Mesodermal cell (in vitro differentiated cells): ENCODE data around the gene FBRSL1.

Experiments
- H3K27ac ChIP-seq: 2 replicates; pipeline ENCODE4 v1.7.0; 2013; ENCODE audit warnings: mild to moderate bottlenecking, low read depth, low read length, moderate library complexity; ENCODE audit not compliant: severe bottlenecking
- H3K36me3 ChIP-seq: 2 replicates; pipeline ENCODE4 v1.7.1; 2013; ENCODE audit warnings: mild to moderate bottlenecking, low read length, moderate library complexity; ENCODE audit not compliant: control insufficient read depth, insufficient read depth
- H3K4me1 ChIP-seq: one replicate; pipeline ENCODE4 v1.7.1; 2013; ENCODE audit warnings: mild to moderate bottlenecking, low read length; ENCODE audit not compliant: insufficient read depth, control insufficient read depth, poor library complexity, severe bottlenecking
- H3K4me3 ChIP-seq: 2 replicates; pipeline ENCODE4 v1.7.0; 2013; ENCODE audit warnings: low read length, control low read depth, mild to moderate bottlenecking; ENCODE audit not compliant: insufficient read depth, poor library complexity, severe bottlenecking; ENCODE audit errors: extremely low read depth
- H3K9me3 ChIP-seq: 2 replicates; pipeline ENCODE4 v1.7.1; 2013; ENCODE audit warnings: mild to moderate bottlenecking, low read length, moderate library complexity; ENCODE audit not compliant: control insufficient read depth
- WGBS, 2 experiments: methylation state at CpG; one replicate each; pipeline ENCODE4 v1.1.5; 2013; ENCODE audit warnings: missing lambda C conversion rate in 2 of 2; ENCODE audit not compliant: insufficient coverage in 2 of 2; 5-methylcytosine and 5-hydroxymethylcytosine counted together

The FBRSL1 gene

DNA sequence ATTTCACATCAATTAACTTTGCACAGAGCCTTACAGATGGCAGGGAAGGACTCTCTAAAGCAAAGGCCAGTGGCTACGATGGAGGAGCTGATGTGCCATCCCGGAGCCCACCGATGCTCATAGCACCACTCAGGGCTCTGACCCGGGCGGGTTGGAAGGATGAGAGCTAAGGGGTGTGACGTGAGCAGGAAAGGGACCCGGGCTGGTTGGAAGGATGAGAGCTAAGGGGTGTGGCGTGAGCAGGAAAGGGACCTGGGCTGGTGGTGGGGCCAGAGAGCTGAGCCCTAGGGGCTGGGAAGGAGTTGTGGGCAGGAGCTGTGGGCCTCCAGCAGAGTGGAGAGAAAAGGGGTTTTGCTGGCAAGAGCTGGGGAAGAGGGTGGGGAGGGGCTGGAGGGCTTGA is 3.8 kb upstream of the FBRSL1 start:
- 65 to 76% methylated on average over 6 to 8 of the region's 8 CpGs for WGBS, 2 experiments
- Histone ChIP-seq H3K4me3 (no peak overlapping the region), H3K36me3 (no peaks in the 10 kb centered on the region), H3K4me1 (peaks cover 6% of the 10 kb centered on the region), H3K27ac (no peak overlapping the region), H3K9me3 (no peaks in the 10 kb centered on the region)

DNA sequence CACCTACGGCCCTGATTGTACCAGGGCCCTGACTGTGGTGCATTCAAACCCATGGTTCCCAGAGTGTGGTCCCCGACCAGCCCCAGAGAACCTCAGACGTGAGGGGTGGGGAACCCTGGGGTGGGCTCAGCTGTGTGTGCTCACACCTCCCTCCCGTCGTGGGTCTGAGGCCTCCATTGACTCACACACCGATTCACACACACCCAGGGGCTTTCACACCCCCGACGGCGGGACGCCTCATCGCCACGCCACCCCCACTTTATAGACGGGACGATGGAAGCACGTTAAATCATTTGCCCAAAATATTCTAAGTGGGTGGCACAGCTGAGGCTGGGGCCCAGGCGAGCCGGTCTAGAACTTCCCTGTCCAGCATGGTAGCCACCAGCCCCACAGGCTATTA is 3.4 kb upstream of the FBRSL1 start:
- WGBS, 2 experiments: 84 to 89% methylated on average over 15 of the region's 17 CpGs
- no peak overlapping the region for H3K4me3 ChIP-seq
- no peaks in the 10 kb centered on the region for H3K36me3 ChIP-seq
- no peaks in the 10 kb centered on the region for H3K9me3 ChIP-seq
- H3K27ac ChIP-seq: no peak overlapping the region
- H3K4me1 ChIP-seq: peaks cover 10% of the 10 kb centered on the region

DNA sequence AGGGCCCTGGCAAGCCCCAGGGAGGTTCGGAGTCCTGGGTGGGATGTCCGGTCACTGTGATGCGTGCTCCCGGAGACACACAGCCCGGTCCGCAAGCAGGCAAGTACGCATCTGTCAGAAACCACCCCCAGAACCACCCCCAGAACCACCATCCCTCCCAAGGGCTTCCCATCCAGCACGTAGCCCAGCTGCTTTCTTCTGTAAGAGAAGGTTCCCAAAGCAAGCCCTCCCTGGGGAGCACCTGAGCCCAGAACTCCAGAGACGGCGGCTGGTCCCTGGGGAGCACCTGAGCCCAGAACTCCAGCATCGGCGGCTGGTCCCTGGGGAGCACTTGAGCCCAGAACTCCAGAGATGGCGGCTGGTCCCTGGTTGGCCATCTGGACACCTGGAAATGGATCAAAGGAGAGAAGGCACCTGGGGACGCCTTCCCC is 2.6 kb upstream of the FBRSL1 start:
- peaks cover 5% of the 10 kb centered on the region for H3K36me3 ChIP-seq
- no peak overlapping the region for H3K27ac ChIP-seq
- H3K4me1 ChIP-seq: peaks cover 15% of the 10 kb centered on the region
- H3K4me3 ChIP-seq: no peak overlapping the region
- 86 to 100% methylated on average over 3 to 13 of the region's 14 CpGs for WGBS, 2 experiments
- no peaks in the 10 kb centered on the region for H3K9me3 ChIP-seq

DNA sequence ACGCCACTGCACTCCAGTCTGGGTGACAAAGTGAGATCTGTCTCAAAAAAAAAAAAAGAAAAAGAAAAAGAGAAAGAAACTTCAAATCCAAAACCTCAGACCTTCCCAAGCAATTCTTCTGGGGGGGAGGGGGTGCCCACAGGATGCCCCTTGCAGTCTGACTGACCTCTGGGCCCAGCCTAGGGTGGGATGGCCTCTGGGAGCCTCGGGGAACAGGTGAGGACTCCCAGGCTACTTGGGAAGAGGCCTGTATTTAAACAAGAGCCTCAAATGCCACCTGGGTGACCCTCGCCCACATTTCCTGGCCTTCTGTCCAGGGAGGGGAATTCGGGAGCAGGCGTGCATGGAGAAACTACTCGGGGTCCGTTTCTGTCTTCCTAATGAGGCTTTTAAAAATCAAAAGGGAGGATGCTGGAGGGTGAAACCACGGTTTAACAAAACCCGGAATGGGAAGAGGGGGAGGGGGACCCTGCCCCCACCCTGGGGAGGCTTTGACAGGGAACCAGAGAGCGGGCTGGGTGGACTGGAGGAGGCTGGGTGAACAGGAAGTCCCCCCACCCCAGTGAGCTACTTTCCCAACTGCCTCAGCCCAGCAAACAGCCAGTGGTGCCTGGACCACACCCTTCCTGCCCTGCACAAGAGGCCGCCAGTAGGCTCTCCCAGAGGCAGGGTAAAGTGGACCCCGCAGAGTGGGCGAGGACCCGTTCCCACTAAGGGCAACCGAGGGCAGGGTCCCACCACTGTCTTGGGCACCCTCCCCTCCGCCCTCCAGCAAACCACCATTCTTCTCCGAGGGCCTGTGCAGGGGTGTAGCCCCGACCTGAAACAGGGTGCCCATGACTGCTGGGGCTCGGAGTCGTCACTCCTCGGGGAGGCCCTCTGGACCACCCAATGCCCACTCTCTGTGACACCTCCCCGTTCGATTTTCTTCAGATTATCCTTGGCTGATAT is 1.5 kb upstream of the FBRSL1 start:
- peaks cover 15% of the 10 kb centered on the region for H3K4me1 ChIP-seq
- H3K9me3 ChIP-seq: no peaks in the 10 kb centered on the region
- H3K4me3 ChIP-seq: peak overlapping the region; percentile 49
- peaks cover 12% of the 10 kb centered on the region for H3K36me3 ChIP-seq
- H3K27ac ChIP-seq: no peak overlapping the region
- WGBS, 2 experiments: 48 to 58% methylated on average over 21 to 23 of the region's 23 CpGs

DNA sequence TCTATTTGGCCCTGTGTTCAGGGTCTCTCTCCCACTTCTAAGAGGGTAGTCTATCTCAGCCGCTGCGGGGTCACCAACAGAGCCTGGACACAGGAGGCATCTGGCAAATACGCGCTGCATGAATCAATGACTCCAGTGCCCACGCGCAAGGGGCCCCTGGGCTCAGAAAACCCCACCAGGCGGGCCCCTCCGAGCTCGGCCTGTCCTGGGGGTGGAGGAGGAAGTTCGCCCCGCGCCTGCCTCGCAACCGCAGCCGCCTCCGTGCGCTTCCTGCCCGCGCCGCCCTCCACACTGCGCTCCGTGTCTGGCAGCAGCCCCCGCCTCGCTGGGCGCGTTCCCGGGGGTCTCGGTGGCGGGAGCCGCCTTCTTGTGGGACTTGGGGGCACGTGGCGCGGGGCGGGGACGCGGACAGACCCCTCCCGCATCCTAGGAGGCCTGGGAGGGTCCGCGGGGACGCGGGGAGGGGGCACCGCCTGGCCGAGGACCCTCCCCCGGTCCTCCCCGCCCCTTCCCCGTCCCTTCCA is 811 bp upstream of the FBRSL1 start:
- 9 to 11% methylated on average over 29 to 44 of the region's 46 CpGs for WGBS, 2 experiments
- H3K27ac ChIP-seq: no peak overlapping the region
- H3K9me3 ChIP-seq: no peaks in the 10 kb centered on the region
- peak overlapping the region; percentile 49 for H3K4me3 ChIP-seq
- peaks cover 12% of the 10 kb centered on the region for H3K36me3 ChIP-seq
- peaks cover 15% of the 10 kb centered on the region for H3K4me1 ChIP-seq

DNA sequence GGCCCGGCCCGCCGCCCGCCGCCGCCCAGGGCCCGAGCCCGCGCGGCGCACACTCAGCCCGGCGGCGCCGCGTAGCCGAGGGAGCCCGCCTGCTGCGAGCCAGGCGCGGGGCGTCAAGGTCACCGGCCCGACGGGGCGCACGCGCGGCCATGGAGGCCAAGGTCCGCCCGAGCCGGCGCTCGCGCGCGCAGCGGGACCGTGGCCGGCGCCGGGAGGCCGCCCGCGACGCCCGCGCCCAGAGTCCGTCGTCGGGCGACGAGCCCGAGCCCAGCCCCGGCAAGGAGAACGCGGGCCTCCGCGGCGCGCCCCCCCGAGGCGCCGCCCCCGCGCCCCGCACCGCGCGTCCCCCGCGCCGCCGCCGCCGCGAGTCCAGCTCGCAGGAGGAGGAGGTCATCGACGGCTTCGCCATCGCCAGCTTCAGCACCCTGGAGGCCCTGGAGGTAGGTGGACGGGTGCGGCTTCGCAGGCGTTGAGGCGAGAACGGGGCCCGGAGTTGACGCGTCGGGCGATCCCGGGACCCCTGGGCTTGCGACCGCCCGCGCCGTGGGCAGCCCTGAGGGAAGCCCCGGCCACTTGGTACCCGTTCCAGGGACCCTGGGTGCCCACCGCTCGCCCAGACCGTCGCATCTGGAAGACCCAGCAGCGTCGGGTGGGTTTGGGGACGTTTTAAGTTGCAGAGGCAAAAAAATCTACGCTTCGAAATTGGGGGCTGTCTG is 629 bp downstream of the FBRSL1 start:
- H3K27ac ChIP-seq: no peak overlapping the region
- WGBS, 2 experiments: 2 to 3% methylated on average over 97 to 98 of the region's 110 CpGs
- H3K9me3 ChIP-seq: no peaks in the 10 kb centered on the region
- H3K36me3 ChIP-seq: peaks cover 12% of the 10 kb centered on the region
- peaks cover 15% of the 10 kb centered on the region for H3K4me1 ChIP-seq
- H3K4me3 ChIP-seq: peak overlapping the region; percentile 48

DNA sequence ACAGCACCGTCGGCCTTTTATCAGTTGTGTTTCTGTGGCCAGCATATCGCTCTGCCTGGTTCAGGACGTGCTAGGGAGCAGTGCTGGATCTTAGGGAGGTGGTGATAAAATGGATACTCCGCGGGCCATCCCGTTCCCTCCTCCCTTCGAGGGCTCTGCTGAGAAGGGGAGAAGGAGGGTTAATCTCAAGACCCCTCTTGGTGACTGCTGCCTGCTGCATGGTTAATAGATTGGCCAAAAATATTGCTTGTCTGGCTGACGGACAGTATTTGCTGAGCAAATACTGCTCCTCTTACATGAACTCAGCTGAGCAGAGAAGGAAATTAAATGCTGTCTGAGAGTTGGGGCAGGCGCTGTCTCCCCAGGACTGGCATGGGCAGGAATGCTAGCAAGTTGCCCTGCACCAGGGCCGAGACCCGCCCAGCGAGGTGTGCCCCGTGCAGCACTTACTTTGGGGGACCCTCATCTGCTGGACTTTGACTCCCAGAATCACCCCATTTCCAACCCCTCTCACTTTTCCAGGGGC is 1.2 kb downstream of the FBRSL1 start:
- WGBS, 2 experiments: 31 to 49% methylated on average over 9 to 13 of the region's 14 CpGs
- Histone ChIP-seq H3K4me3 (peak overlapping the region; percentile 48), H3K9me3 (no peaks in the 10 kb centered on the region), H3K27ac (no peak overlapping the region), H3K36me3 (peaks cover 12% of the 10 kb centered on the region), H3K4me1 (peaks cover 15% of the 10 kb centered on the region)

DNA sequence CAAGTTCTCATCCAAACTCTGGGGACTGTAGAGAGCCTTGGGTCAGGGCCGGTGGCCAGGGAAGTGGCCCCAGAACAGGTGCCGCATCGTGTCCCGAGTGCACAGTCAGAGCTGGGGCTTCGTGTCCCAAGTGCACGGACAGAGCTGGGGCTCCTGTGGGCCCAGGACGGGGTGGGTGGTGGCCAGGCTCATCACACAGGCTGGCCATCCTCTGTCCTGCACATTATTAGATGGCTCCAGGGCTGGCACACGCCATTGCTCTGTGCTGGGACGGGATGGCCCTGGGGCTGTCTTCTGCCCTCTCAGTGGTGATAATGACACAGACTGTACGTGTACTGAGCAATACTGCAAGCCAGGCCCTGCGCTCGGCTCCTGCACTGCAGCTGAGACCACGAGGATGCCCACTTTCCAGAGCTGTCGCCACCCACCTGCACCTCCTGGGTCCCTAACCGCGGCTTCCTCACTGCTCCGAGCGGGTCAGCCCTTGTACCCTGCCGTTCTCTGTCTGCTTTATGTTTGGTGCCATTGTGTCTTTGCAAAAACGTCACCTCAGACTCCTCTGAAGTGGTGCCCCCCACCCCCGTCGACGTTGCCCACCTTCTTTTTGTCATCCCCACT is 1.9 kb downstream of the FBRSL1 start:
- Histone ChIP-seq H3K36me3 (peaks cover 12% of the 10 kb centered on the region), H3K4me3 (no peak overlapping the region), H3K4me1 (peaks cover 15% of the 10 kb centered on the region), H3K27ac (no peak overlapping the region), H3K9me3 (no peaks in the 10 kb centered on the region)
- 93 to 94% methylated on average over 23 of the region's 23 CpGs for WGBS, 2 experiments

DNA sequence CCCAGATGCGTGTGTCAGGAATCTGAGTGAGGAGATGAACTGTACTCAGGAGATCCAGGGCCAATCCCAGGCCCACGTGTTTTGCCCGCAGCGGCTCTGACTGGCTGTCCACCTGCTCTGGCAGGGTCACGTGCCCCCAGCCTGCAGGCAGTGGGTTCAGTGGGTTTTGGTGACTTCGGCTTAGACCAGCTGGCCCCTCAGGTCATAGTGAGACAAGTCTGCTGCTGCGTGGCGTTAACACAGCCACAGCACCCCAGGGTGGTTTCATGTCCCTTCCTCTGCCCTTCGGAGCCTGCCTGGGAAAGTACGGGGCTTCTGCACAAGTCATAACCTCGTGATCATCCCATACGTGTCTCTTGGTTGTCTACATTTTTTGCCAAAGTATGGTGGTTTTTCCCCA is 2.6 kb downstream of the FBRSL1 start:
- WGBS, 2 experiments: 95 to 97% methylated on average over 9 to 11 of the region's 12 CpGs
- Histone ChIP-seq H3K9me3 (no peaks in the 10 kb centered on the region), H3K27ac (no peak overlapping the region), H3K4me1 (peaks cover 15% of the 10 kb centered on the region), H3K4me3 (no peak overlapping the region), H3K36me3 (peaks cover 12% of the 10 kb centered on the region)

DNA sequence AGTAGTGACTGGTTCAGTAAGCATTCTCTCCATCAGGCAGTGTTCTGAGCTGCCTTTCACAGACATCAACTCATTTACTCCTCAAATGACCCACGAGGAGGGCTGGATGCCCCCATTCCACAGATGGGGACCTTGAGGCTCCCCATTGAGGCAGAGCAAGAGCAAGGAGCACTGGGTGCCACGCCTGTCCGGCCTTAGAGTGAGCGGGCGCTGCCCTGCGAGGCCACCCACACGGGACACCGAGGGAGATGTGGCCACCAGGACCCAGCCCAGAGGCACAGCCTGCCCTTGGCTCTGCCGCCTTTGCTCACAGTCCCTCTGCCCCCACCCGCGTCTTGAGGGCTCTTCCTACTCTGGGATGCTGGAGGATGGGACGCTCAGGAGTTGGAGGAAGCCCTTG is 3.0 kb downstream of the FBRSL1 start:
- Histone ChIP-seq H3K27ac (no peak overlapping the region), H3K36me3 (peaks cover 12% of the 10 kb centered on the region), H3K4me1 (peaks cover 15% of the 10 kb centered on the region), H3K9me3 (no peaks in the 10 kb centered on the region), H3K4me3 (no peak overlapping the region)
- WGBS, 2 experiments: 92 to 95% methylated on average over 10 to 12 of the region's 12 CpGs
